NCI-H2081 treated with DMSO at 0.1 percent for 48 hours (cell line): ENCODE data around the gene AGPAT3.

ENCODE experiments used
- DNase-seq: peaks from one replicate; lab custom pipeline; 2025; lab: John Stamatoyannopoulos, UW

Gene AGPAT3

GRCh38 chr21:43995521-43996105, 130.6 kb downstream of the AGPAT3 start:
- DNase-seq: no peak

GRCh38 chr21:43997766-43998742, 133.0 kb downstream of the AGPAT3 start:
- no peak for DNase-seq

- DNase-seq: no peak
Measured at GRCh38 chr21:44000360-44000759, 135.3 kb downstream of the AGPAT3 start.

GRCh38 chr21:44002511-44002910, 137.5 kb downstream of the AGPAT3 start:
- no peak for DNase-seq

GRCh38 chr21:44003307-44003966, 138.4 kb downstream of the AGPAT3 start:
- no peak for DNase-seq

- DNase-seq: no peak
Measured at GRCh38 chr21:44005071-44005470, 140.0 kb downstream of the AGPAT3 start.

- no peak for DNase-seq
Measured at GRCh38 chr21:44005593-44005992, 140.6 kb downstream of the AGPAT3 start.

- no peak for DNase-seq
Measured at GRCh38 chr21:44006017-44006619, 141.1 kb downstream of the AGPAT3 start.

- no peak for DNase-seq
Measured at GRCh38 chr21:44006656-44007055, 141.6 kb downstream of the AGPAT3 start.

- no peak for DNase-seq
Measured at GRCh38 chr21:44010429-44010828, 145.4 kb downstream of the AGPAT3 start.

GRCh38 chr21:44011123-44011522, 146.1 kb downstream of the AGPAT3 start:
- DNase-seq: no peak

GRCh38 chr21:44011579-44012473, 146.8 kb downstream of the AGPAT3 start, which contains the start of gene TRAPPC10:
Gene TRAPPC10 (plus strand): TSS chr21:44012309. CDS start chr21:44012494, 185 bp downstream.
- no peak for DNase-seq

GRCh38 chr21:44012474-44013379, 147.7 kb downstream of the AGPAT3 start:
- DNase-seq: no peak

- DNase-seq: no peak
Measured at GRCh38 chr21:44013380-44014088, 148.5 kb downstream of the AGPAT3 start.

- no peak for DNase-seq
Measured at GRCh38 chr21:44017601-44018000, 152.6 kb downstream of the AGPAT3 start.

- DNase-seq: no peak
Measured at GRCh38 chr21:44018127-44018526, 153.1 kb downstream of the AGPAT3 start.

- no peak for DNase-seq
Measured at GRCh38 chr21:44018813-44019567, 154.0 kb downstream of the AGPAT3 start.

GRCh38 chr21:44019568-44019958, 154.5 kb downstream of the AGPAT3 start:
- no peak for DNase-seq

GRCh38 chr21:44020551-44020950, 155.5 kb downstream of the AGPAT3 start:
- DNase-seq: no peak
